GM12878 (cell line): Measurements from ENCODE around the gene SLCO3A1. TPM values are rescaled to one million over a fixed set of nuclear protein-coding genes. Genes with fewer than 3 reads are reported as not detected.

ENCODE experiments used
- ATAC-seq: fragments of 200-7000 bp; cut with Tn5 transposase; 3 replicates; pipeline ENCODE4 v1.9.1; 2020; ENCODE audit warnings: mild to moderate bottlenecking, moderate library complexity
- BruUV-seq: library from RNA; stranded (reverse); fragments of 400-500 nt; replicated peaks from 2 replicates; lab custom pipeline; 2021; lab: Mats Ljungman, UMichigan
- CTCF ChIA-PET: fragments of 300-600 bp; sonication (Branson Sonifier 250); formaldehyde crosslinking; extraction: SDS; loops from one replicate; lab custom pipeline; 2021; ENCODE audit warnings: inconsistent platforms; lab: Yijun Ruan, JAX
- POLR2A ChIA-PET: fragments of 350-600 bp; formaldehyde crosslinking; extraction: SDS; loops from one replicate; lab custom pipeline; 2021; ENCODE audit warnings: inconsistent platforms; lab: Charles Lee
- RAD21 ChIA-PET: fragments of 300-600 bp; sonication (Branson Sonifier 250); formaldehyde crosslinking; loops from one replicate; lab custom pipeline; 2023; ENCODE audit warnings: antibody characterized with exemption; ENCODE audit not compliant: unreplicated experiment; lab: Charles Lee
- SMC1A ChIA-PET: fragments of 300-600 bp; sonication (Branson Sonifier 250); formaldehyde crosslinking; loops from one replicate; lab custom pipeline; 2023; ENCODE audit not compliant: unreplicated experiment, uncharacterized antibody; lab: Charles Lee
- DNase-seq: peaks from one replicate; pipeline ENCODE4 v3.0.0-alpha.2; 2011; ENCODE audit warnings: low read depth, low spot score
- FAIRE-seq: peaks from 3 replicates; lab custom pipeline; 2011; peaks lifted over from hg19 to GRCh38; lab: Jason Lieb, UNC
- H2AFZ ChIP-seq: 2 replicates; pipeline ENCODE4 v1.6.0; 2011; ENCODE audit warnings: low read depth, low read length, control low read depth; ENCODE audit not compliant: control insufficient read depth
- H3K27ac ChIP-seq: 2 replicates; pipeline ENCODE4 v1.5.1; 2011; ENCODE audit warnings: control low read depth; ENCODE audit not compliant: control insufficient read depth, insufficient read depth
- H3K27me3 ChIP-seq, 2 experiments: replicated peaks in 1 of 2; 2 replicates each; pipeline versions ENCODE4 v1.6.0 to v1.6.1; 2011; ENCODE audit warnings: low read length in 1 of 2; ENCODE audit not compliant: control insufficient read depth in 2 of 2, insufficient read depth in 2 of 2
- H3K36me3 ChIP-seq, 2 experiments: 2 replicates each; pipeline ENCODE4 v1.5.1; 2011; ENCODE audit warnings: low read length in 1 of 2; ENCODE audit not compliant: control insufficient read depth in 2 of 2, insufficient read depth in 2 of 2
- H3K4me1 ChIP-seq: 2 replicates; pipeline ENCODE4 v1.6.1; 2011; ENCODE audit warnings: mild to moderate bottlenecking, low read length, moderate library complexity, mixed read lengths; ENCODE audit not compliant: control insufficient read depth, insufficient read depth
- H3K4me2 ChIP-seq: 2 replicates; pipeline ENCODE4 v1.6.0; 2011; ENCODE audit warnings: control low read depth; ENCODE audit not compliant: control insufficient read depth, insufficient read depth
- H3K4me3 ChIP-seq: fragments of 200-600 bp; sonication (generic); 2 replicates; pipeline ENCODE4 v1.5.1; 2016
- H3K79me2 ChIP-seq: 2 replicates; pipeline ENCODE4 v1.6.0; 2011; ENCODE audit warnings: low read length; ENCODE audit not compliant: control insufficient read depth, insufficient read depth
- H3K9ac ChIP-seq: 2 replicates; pipeline ENCODE4 v1.8.0; 2011; ENCODE audit warnings: low read length, control low read depth, mixed read lengths; ENCODE audit not compliant: control insufficient read depth, insufficient read depth
- H3K9me3 ChIP-seq: replicated peaks from 3 replicates; pipeline ENCODE4 v1.5.1; 2011; ENCODE audit warnings: mild to moderate bottlenecking, low read length; ENCODE audit not compliant: control insufficient read depth, insufficient read depth
- H4K20me1 ChIP-seq: 2 replicates; pipeline ENCODE4 v1.6.0; 2011; ENCODE audit not compliant: control insufficient read depth, insufficient read depth
- ETV6 ChIP-seq, 2 experiments: fragments of 450-650 bp in 1 of 2; IDR thresholded peaks in 1 of 2; conservative IDR thresholded peaks in 1 of 2; 2 replicates each; pipeline ENCODE4 v1.6.1; 2014; ENCODE audit warnings: antibody characterized with exemption in 1 of 2, borderline replicate concordance in 1 of 2, low read depth in 1 of 2, mild to moderate bottlenecking in 1 of 2, moderate library complexity in 1 of 2
- PAX5 ChIP-seq: IDR thresholded peaks from 2 replicates; pipeline ENCODE4 v1.6.1; 2011; ENCODE audit warnings: low read depth, low read length, borderline replicate concordance
- RCOR1 ChIP-seq: conservative IDR thresholded peaks from 2 replicates; pipeline ENCODE4 v1.6.1; 2012; ENCODE audit warnings: low read depth, low read length, improper control_type of control experiment
- TCF12 ChIP-seq: IDR thresholded peaks from 2 replicates; pipeline ENCODE4 v1.6.1; 2011; ENCODE audit warnings: low read depth, mild to moderate bottlenecking, low read length
- WRNIP1 ChIP-seq: IDR thresholded peaks from 2 replicates; pipeline ENCODE4 v1.6.1; 2011; ENCODE audit warnings: low read depth, low read length, improper control_type of control experiment, borderline replicate concordance
- YY1 ChIP-seq: IDR thresholded peaks from 2 replicates; pipeline ENCODE4 v1.6.1; 2011; ENCODE audit warnings: low read depth, mild to moderate bottlenecking, low read length
- WGBS: methylation state at CpG from one replicate; pipeline ENCODE4 v1.1.6; 2016; ENCODE audit warnings: low lambda C conversion rate; ENCODE audit not compliant: insufficient replicate concordance, insufficient coverage; ENCODE audit errors: missing lambda C conversion rate; 5-methylcytosine and 5-hydroxymethylcytosine counted together
- in situ Hi-C: fragments of 300-500 bp; cut with MboI; formaldehyde crosslinking; loops from 9 replicates; pipeline ENCODE4 v1.14.3; 2018; ENCODE audit warnings: mixed read lengths
- intact Hi-C: fragments of 100-400 bp; cut with micrococcal nuclease; formaldehyde crosslinking; loops from one replicate; pipeline ENCODE4 v1.14.2; 2022; ENCODE audit not compliant: unreplicated experiment
- polyA plus RNA-seq, 11 experiments: library from polyadenylated mRNA; depleted of rRNA in 4 of 11; unstranded in 6 of 11; stranded (reverse) in 5 of 11; fragments of >200 nt; fragmentation: Nextera tagmentation in 4 of 11; fragmentation: Illumina TruSeq in 1 of 11; extraction: Ambion mirVana in 4 of 11; extraction: Trizol in 1 of 11; gene quantifications; 1 replicate in 1 of 11; 2 replicates in 10 of 11; pipeline versions ENCODE4 v1.2.1 to v1.2.3, GENCODE V29; 2011 to 2016; ENCODE audit warnings: inconsistent platforms in 2 of 11, missing spikeins in 2 of 11, low read depth in 1 of 11
- total RNA-seq, 4 experiments: library from RNA; depleted of rRNA in 3 of 4; stranded (reverse); fragments of >200 nt in 3 of 4; fragmentation: Illumina TruSeq in 1 of 4; extraction: Trizol in 1 of 4; gene quantifications; 2 replicates each; pipeline versions ENCODE4 v1.2.1 to v1.2.3, GENCODE V29; 2013 to 2021
- TF ChIP-seq, protein P1 (sequence below): fragments of 450-650 bp; IDR thresholded peaks from 2 replicates; pipeline ENCODE4 v1.6.1; 2017; ENCODE audit warnings: mild to moderate bottlenecking, moderate library complexity
- TF ChIP-seq, protein P2 (sequence below): fragments of 450-650 bp; IDR thresholded peaks from 2 replicates; pipeline ENCODE4 v1.6.1; 2017; ENCODE audit warnings: mild to moderate bottlenecking
- TF ChIP-seq, protein P3 (sequence below): IDR thresholded peaks from 2 replicates; pipeline ENCODE4 v1.6.1; 2012; ENCODE audit warnings: mild to moderate bottlenecking, low read depth, low read length
- TF ChIP-seq, protein P4 (sequence below): fragments of 450-650 bp; IDR thresholded peaks from 2 replicates; pipeline ENCODE4 v1.6.1; 2018; ENCODE audit warnings: mild to moderate bottlenecking, low read depth, moderate library complexity; ENCODE audit not compliant: partially characterized antibody

The SLCO3A1 gene
- total and polyA plus RNA-seq, 10 of the 15 experiments (the other 5 are each of a cell fraction or from before 2014, with no cell fraction given), result 0.05 to 5.9 (median 0.31) TPM

DNA sequence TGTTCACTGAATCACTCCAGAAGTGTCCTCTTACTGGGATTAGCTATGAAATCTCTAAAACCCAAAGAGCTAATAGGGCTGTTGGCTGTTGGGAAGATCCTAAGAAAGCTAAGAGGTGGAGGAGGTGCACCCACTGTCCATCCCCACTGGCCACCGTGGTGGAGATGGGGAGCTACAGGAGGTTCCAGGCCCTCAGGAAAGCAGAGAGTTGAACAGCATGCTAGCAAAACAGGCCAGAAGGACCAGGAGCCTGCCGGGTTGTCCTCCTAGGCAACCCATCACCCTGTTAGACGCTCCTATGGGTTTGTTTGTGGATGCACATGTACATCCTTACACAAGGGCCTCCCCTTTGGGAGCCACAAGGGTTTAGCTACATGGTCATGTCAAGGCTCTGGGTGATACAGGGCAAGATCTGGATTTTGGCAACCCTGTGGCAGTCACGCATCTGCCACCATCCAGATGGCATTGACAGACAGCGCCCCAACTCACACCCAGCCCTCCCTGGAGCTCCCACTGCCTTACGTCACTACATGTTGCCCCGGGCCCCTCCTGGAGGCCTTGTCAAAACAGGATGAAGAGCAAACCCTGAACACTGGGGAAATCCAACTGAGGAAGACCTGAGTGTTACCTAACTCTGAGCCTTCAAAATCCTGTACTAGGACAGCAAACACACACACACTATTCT lies 208.1 kb downstream of the SLCO3A1 start:
- WGBS, result 30% methylated on average over 7 of the region's 7 CpGs
- RAD21 ChIA-PET, result no interaction called here
- Histone ChIP-seq H3K4me2 (no peak overlapping the region), H4K20me1 (no peaks in the 10 kb centered on the region)
- CTCF ChIA-PET, result no interaction called here
- ATAC-seq, result no peak
- TF ChIP-seq TCF12 (no peak), PAX5 (no peak), ETV6 (conservative IDR thresholded peaks at IDR 0.05 in 1 of 2, IDR thresholded peaks at IDR 0.05 in 1 of 2; ENCODE audit: borderline replicate concordance in 1 of 2, low read depth in 1 of 2) (no peak), RCOR1 (no peak), WRNIP1 (no peak), YY1 (no peak)
- TF ChIP-seq, protein P1, sequence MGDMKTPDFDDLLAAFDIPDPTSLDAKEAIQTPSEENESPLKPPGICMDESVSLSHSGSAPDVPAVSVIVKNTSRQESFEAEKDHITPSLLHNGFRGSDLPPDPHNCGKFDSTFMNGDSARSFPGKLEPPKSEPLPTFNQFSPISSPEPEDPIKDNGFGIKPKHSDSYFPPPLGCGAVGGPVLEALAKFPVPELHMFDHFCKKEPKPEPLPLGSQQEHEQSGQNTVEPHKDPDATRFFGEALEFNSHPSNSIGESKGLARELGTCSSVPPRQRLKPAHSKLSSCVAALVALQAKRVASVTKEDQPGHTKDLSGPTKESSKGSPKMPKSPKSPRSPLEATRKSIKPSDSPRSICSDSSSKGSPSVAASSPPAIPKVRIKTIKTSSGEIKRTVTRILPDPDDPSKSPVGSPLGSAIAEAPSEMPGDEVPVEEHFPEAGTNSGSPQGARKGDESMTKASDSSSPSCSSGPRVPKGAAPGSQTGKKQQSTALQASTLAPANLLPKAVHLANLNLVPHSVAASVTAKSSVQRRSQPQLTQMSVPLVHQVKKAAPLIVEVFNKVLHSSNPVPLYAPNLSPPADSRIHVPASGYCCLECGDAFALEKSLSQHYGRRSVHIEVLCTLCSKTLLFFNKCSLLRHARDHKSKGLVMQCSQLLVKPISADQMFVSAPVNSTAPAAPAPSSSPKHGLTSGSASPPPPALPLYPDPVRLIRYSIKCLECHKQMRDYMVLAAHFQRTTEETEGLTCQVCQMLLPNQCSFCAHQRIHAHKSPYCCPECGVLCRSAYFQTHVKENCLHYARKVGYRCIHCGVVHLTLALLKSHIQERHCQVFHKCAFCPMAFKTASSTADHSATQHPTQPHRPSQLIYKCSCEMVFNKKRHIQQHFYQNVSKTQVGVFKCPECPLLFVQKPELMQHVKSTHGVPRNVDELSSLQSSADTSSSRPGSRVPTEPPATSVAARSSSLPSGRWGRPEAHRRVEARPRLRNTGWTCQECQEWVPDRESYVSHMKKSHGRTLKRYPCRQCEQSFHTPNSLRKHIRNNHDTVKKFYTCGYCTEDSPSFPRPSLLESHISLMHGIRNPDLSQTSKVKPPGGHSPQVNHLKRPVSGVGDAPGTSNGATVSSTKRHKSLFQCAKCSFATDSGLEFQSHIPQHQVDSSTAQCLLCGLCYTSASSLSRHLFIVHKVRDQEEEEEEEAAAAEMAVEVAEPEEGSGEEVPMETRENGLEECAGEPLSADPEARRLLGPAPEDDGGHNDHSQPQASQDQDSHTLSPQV, result no peak
- TF ChIP-seq, protein P2, sequence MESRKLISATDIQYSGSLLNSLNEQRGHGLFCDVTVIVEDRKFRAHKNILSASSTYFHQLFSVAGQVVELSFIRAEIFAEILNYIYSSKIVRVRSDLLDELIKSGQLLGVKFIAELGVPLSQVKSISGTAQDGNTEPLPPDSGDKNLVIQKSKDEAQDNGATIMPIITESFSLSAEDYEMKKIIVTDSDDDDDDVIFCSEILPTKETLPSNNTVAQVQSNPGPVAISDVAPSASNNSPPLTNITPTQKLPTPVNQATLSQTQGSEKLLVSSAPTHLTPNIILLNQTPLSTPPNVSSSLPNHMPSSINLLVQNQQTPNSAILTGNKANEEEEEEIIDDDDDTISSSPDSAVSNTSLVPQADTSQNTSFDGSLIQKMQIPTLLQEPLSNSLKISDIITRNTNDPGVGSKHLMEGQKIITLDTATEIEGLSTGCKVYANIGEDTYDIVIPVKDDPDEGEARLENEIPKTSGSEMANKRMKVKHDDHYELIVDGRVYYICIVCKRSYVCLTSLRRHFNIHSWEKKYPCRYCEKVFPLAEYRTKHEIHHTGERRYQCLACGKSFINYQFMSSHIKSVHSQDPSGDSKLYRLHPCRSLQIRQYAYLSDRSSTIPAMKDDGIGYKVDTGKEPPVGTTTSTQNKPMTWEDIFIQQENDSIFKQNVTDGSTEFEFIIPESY, result no peak
- TF ChIP-seq, protein P3, sequence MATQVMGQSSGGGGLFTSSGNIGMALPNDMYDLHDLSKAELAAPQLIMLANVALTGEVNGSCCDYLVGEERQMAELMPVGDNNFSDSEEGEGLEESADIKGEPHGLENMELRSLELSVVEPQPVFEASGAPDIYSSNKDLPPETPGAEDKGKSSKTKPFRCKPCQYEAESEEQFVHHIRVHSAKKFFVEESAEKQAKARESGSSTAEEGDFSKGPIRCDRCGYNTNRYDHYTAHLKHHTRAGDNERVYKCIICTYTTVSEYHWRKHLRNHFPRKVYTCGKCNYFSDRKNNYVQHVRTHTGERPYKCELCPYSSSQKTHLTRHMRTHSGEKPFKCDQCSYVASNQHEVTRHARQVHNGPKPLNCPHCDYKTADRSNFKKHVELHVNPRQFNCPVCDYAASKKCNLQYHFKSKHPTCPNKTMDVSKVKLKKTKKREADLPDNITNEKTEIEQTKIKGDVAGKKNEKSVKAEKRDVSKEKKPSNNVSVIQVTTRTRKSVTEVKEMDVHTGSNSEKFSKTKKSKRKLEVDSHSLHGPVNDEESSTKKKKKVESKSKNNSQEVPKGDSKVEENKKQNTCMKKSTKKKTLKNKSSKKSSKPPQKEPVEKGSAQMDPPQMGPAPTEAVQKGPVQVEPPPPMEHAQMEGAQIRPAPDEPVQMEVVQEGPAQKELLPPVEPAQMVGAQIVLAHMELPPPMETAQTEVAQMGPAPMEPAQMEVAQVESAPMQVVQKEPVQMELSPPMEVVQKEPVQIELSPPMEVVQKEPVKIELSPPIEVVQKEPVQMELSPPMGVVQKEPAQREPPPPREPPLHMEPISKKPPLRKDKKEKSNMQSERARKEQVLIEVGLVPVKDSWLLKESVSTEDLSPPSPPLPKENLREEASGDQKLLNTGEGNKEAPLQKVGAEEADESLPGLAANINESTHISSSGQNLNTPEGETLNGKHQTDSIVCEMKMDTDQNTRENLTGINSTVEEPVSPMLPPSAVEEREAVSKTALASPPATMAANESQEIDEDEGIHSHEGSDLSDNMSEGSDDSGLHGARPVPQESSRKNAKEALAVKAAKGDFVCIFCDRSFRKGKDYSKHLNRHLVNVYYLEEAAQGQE, result no peak
- TF ChIP-seq, protein P4, sequence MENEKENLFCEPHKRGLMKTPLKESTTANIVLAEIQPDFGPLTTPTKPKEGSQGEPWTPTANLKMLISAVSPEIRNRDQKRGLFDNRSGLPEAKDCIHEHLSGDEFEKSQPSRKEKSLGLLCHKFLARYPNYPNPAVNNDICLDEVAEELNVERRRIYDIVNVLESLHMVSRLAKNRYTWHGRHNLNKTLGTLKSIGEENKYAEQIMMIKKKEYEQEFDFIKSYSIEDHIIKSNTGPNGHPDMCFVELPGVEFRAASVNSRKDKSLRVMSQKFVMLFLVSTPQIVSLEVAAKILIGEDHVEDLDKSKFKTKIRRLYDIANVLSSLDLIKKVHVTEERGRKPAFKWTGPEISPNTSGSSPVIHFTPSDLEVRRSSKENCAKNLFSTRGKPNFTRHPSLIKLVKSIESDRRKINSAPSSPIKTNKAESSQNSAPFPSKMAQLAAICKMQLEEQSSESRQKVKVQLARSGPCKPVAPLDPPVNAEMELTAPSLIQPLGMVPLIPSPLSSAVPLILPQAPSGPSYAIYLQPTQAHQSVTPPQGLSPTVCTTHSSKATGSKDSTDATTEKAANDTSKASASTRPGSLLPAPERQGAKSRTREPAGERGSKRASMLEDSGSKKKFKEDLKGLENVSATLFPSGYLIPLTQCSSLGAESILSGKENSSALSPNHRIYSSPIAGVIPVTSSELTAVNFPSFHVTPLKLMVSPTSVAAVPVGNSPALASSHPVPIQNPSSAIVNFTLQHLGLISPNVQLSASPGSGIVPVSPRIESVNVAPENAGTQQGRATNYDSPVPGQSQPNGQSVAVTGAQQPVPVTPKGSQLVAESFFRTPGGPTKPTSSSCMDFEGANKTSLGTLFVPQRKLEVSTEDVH, result no peak
- TF ChIP-seq, all 136 proteins: peak for 0
- Histone ChIP-seq H3K9me3 (no peaks in the 10 kb centered on the region), H3K9ac (no peak overlapping the region), H3K4me3 (no peak overlapping the region), H3K36me3 (no peaks in the 10 kb centered on the region; a peak in 1 of 4 replicates), H3K79me2 (no peaks in the 10 kb centered on the region), H3K27me3 (no peaks in the 10 kb centered on the region; a peak in 1 of 4 replicates), H3K4me1 (no peaks in the 10 kb centered on the region), H3K27ac (no peak overlapping the region), H2AFZ (no peak overlapping the region)
- POLR2A ChIA-PET, result no interaction called here
- no TSS peak for BruUV-seq
- DNase-seq, result no peak
- intact Hi-C loops, result no loop called here
- FAIRE-seq, result no peak
- in situ Hi-C loops, result no loop called here
- SMC1A ChIA-PET, result no interaction called here
